Activated CD4-positive, CD25-positive, alpha-beta regulatory T cell treated with anti-CD3 and anti-CD28 coated beads, Interleukin-2, amount 50 U/mL, for 16 hours (primary cell): Measurements from ENCODE around the gene ADK.
"Not testable (repeated sequence)": the region's sequence is repeated elsewhere in the genome, so short reads cannot be mapped to it uniquely, and the experiment has no call there.

Source experiments
- DNase-seq: peaks from one replicate; pipeline ENCODE4 v3.0.0-alpha.2; 2020; ENCODE audit warnings: low read depth, low spot score

ADK gene

DNA sequence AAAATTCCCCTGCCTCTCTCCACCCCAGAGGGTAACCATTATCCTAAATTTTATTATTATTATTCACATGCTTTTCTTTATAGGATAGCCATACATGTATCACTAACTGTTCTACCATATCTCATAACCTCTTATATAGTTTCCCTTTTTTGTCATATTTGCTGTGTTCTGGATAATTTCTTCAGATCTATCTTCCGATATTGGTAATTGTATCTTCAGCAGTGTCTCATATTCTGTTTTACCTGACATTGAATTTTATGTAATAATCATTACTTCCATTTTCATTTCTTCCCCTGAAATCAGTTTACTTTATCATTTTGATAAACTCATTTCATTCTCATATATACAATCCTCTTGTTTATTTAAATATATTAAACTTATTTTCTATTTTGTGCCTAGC lies 273.5 kb downstream of the ADK start:
- DNase-seq = no peak

DNA sequence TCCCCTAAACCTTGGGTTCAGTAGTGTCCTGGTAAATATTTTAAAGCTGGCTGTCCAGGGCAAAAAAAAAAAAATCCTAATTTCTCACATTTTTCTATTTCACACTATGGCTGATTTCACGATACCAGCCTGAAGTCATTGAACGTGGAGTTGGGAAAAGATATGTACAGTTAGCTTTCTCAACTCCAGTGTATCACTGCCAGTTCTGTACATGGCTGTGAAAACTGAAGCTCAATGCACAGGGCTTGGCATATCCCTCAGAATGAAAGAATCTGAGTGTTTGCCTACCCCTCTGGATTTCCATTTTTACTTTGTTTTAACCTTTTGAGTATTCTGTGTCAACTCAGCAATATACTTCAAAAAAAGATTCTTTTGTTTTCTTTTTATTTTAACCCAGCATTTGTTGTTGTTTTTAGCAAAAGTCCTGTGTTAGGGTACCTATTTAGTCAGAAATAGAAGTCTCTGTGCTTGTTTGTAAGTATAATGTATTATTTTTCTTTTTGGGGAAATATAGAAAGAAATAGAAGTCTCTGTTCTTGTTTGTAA lies 274.5 kb downstream of the ADK start:
- DNase-seq = no peak

DNA sequence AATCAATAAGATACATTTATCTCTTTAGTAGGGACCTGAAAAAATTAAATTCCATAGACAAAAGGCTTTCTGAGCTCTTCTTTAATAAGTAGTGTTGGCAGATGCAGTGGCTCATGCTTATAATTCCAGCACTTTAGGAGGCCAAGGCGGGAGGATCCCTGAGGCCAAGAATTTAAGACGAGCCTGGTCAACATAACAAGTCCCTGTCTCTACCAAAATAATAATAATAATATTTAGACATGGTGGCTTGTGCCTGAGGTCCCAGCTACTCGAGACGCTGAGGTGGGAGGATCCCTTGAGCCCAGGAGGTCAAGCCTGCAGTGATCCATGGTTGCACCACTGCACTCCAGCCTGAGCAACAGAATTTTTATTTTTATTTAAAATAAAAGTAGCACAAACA lies 280.8 kb downstream of the ADK start:
- no peak for DNase-seq

DNA sequence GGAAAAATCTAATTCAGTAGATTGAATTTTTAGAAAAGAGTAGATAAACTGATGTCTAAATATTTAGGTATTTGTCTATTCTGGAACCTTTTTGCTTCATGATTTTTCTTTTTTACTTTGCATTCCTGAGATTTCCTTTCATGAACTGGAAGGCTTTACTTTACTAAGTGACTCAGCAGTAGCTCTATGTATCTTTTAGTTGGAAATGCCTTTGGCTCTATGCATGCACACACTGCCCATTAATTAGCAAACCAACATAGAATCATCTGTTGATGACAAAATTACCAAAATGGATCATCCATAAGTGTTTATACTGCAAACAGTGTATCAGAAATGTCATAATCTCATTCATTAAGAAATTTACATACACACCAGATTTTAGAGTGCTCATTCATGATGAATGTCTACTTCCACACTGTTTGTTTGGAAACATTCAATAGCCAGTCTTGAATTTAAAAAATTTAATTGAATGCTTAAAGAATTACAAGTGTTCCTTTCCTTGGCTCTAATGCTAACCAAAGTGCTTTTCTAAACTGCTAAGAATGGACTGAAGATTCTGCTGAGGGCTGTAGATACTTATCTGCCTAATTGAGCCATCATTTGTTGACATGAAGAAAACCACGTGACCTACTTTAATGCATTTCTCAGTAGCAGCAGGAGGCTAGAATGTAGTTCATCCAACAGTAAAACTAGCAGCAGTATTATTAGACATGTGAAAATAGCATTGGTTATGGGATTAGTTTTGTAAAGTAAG lies 282.0 kb downstream of the ADK start:
- no peak for DNase-seq

DNA sequence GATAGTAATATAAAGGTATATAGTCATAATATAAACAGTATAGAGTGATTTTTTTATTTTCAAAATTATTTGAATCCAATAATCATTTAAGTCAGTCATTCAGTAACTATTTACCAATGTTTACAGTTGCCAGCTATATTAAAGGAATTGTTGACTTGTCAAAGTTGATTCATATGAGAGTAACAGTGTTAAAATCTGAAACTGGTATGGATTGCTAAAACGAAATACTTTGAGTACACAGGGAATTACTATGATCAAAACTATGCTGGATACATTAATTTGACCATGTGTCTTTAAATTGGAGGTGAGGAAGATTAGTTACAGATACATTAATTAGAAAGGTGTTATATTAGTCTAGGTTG lies 282.6 kb downstream of the ADK start:
- no peak for DNase-seq

DNA sequence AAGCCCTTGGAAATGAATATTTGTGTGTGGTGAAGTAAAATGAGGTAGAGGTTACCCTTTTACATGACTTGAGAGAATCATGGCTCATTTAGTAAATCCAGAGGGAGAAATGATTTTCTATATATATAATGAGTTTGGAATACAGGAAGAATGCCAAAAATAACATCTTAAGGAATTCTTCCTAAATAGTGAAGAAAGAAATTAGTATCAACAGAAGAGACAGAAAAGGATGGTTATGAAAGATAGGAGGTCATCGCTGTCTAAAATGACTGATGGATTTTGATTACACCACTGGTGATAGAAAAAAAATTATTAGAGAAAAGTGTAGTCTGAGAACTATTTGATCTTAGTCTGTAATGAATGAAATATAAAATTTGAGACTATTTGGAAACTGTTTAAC lies 283.0 kb downstream of the ADK start:
- no peak for DNase-seq

DNA sequence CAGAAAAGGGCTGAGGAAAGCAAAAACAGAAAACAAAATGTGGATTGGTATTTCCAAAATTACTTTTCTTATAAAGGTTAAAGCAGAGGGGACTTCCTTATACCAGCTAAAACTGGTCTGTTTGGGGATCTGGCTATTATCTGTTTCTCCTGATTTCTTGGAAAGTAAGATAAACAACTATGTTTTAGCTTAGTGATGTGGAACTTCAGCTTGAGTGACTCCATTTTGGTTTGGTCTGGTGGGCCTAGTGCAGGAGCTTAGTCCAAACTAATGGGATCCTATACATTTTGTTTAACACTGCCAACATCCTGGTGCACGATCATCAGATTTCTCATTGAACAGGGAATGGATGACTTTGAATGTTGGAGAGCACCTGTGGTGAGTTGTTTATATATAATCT lies 283.5 kb downstream of the ADK start:
- no peak for DNase-seq

DNA sequence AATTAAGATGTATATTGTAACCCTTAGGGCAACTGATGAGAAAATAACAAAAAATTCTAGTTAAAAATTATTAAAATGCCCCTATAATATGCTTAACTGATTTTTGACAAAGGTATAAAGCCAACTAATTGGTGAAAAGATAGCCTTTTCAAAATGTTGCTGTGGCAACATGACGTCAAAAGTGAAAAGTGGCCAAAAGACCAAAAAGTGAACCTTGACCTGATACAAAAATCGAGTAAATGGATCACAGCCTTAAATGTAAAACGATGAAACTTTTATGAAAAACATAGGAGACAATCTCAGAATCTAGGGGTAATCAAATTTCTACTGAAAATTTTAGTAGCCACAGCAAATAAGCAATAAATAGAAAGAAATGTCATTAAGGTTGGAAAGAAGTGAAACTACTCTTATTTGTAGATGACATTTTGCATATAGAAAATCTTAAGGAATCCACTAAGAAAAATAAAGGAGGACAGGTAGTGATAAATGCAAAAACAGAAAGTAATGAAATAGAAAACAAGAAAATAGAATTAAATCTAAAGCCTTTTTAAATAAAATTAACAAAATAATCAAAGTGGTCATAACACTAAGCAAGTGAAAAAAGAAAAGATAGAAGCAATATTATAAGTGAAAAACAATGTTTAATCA lies 285.6 kb downstream of the ADK start:
- DNase-seq = no peak

DNA sequence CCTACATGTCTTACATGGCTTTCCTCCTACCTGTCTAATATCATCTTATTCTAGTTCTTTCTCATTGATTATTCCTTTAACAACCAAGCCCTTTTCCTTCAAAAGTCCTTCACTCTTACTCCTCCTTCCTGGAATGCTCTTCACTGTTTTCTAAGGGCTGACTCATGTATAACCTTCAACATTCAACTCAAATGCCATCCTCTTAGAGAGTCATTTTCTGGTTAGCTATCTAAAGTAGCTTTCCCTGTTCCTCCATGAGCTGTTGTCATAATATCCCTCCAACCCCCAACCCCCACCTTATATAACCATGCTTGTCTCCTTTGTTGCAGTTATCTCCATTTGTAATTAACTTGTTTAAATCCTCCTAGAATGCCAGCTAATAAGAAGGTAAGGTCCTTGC lies 286.8 kb downstream of the ADK start:
- no peak for DNase-seq

DNA sequence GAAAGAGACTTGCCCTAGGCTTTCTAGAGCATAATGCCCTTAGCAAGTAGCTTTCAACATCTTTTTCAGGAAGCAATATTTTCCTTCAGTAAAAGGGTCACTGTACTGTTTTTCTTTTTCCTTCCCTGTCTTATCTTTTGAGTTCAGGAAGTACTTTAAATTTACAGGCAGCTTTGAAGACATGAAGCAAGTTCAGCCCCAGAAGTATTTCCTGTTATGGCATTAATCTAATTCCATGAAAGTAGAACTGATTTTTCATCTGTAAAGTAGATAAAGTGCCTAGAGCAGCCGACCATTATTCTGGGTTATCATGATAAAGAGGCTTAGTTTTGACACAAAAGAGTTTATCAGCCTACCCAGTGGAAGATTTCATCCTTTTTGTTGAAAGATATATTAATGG lies 288.2 kb downstream of the ADK start:
- no peak for DNase-seq

DNA sequence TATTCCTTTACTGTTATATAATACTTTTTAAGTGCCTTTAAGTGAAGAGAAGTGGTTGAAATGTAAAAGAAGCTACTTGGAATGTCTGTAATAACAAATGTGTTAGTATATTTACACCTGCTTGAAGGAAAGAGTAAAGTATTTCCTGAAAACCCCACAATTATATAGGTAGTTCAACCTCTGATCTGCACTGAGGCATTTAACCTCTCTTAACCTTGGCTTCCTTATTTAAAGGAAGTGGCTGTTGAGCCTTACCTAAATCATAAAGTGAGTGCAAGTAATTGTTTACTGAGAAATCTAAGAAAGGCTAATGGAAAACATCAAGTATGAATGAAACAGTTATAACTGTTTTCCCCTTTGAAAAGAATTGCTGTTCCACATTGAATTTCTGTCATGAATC lies 294.5 kb downstream of the ADK start:
- no peak for DNase-seq

DNA sequence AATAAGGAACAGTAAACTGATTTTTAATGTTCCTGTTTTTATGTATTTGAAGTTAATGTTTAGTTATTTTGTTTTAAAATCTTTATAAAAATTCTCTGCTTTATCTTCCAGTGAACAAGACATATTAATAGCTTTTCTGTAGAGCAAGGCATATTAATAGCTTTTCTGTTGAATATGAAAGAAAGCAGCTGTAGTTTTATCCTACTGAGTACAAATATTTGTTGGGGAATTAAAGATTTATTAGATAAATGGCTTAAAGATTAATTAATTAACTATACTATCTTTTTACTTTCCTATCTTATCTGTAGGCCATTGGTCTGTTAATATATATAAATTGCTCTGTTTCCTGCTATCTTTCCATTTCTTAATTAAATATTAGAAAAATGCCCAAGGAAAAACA lies 299.6 kb downstream of the ADK start:
- no peak for DNase-seq

DNA sequence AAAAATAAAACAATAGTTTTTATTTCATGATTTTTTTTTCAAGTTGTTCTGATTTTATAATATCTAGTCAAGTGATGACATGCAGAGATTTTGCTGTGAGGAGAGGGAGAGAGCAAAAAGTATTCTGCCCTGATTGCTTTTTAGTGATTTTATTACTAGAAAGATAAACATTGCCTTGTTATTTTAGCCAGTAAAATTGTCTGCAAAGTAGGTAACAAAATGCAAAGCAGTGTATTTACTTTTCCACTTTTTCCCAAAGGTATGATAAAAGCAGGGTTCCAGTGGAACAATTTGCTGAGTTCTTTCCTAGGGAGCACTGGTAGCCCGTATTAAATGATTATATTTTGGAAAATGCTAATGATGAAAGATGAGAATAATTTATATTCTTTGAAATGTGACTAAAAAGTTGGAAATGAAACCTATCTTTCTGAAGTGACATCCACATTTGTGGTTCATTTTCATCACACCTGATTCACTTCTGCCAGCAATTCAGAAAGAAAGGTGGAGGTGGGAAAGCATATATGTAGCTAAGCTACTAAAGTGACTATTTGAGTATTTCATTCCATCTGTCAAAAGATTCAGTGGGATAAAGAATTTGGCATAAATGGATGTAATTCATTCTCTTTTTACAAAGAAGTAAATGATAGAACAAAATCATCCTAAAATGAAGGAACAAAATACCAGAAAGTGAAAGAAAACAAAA lies 300.3 kb downstream of the ADK start:
- DNase-seq = no peak

DNA sequence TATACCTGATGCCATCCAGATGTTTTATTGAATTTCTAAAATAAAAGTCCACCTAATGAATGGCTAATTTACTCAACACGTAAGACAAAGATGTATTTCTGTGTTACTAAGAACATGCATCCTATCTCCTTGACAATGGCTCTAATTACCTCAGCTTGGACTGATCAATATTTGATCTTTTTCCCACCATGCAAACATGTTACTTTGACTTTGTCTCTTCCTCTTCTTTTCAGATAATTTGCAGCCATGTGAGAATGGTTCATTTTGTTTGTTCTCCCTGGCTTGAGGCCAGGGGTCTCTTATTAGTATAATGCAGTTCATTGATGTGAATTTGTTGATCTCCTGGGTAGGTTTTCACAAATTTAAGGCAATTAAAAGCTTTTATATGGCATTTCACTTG lies 302.1 kb downstream of the ADK start:
- no peak for DNase-seq

DNA sequence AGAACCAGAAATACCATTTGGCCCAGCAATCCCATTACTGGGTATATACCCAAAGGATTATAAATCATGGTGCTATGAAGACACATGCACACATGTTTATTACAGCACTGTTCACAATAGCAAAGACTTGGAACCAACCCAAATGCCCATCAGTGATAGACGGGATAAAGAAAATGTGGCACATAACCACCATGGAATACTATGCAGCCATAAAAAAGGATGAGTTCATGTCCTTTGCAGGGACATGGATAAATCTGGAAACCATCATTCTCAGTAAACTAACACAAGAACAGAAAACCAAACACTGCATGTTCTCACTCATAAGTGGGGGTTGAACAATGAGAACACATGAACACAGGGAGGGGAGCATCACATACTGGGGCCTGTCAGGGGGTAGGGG lies 306.5 kb downstream of the ADK start:
- DNase-seq = not testable (repeated sequence)

DNA sequence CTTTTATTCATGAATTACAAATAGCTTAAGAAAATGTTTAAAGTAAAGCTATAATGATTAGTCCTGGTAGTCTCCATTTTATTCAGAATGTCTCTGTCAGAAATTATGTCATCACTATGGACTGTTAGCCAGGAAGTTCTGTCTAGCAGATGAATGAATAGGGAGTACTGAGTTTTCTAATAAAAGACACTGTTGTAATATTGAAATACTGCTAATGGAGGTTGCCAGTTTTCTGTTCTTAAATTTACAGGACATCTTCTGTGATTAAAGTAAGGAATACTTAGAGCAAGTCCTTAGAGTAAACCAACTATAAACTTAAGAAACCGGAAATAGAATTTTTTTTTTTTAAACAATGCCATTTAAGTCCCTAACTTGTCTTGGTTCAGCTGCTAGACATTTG lies 309.8 kb downstream of the ADK start:
- no peak for DNase-seq

DNA sequence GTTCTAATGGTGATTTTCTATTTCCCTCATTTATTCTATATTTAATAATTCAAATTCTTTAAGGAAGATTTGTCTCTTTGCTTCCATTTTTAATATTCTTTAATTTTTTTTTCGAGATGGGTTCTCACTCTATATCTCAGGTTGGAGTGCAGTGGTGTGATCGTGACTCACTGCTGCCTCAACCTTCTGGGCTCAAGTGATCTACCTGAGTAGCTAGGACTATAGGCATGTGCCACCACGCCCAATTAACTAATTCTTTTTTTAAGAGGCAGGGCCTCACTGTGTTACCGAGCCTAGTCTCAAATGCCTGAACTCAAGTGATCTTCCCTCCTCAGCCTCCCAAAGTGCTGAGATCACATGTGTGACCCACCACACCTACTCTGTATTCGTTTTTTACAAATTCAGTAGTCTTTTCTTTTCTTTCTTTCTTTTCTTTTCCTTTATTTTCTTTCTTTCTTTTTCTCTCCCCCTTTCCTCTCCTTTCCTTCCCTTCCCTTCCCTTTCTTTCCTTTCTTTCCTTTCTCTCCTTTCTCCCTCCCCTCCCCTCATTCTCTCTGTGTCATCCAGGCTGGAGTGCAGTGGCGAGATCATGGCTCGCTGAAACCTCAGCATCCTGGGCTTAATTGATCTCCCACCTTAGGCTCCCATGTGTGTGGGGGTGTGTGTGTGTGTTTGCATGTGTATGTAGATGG lies 323.1 kb downstream of the ADK start:
- DNase-seq = no peak

DNA sequence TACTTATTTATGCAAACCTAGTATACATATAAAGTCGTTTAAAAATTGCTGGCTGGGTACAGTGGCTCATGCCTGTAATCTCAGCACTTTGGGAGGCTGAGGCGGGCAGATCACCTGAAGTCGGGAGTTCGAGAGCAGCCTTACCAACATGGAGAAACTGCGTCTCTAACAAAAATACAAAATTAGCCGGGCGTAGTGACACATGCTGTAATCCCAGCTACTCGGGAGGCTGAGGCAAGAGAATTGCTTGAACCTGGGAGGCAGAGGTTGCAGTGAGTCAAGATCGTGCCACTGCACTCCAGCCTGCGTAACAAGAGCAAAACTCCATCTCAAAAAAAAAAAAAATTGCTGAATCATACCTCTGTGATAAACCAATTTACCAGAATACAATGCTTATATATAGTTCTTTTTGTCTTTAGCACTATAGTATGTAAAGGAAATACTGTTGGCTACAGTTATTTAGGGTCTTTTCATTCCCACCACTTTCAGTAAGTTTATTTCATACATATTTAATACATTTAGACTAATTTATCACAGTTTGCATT lies 325.2 kb downstream of the ADK start:
- not testable (repeated sequence) for DNase-seq

DNA sequence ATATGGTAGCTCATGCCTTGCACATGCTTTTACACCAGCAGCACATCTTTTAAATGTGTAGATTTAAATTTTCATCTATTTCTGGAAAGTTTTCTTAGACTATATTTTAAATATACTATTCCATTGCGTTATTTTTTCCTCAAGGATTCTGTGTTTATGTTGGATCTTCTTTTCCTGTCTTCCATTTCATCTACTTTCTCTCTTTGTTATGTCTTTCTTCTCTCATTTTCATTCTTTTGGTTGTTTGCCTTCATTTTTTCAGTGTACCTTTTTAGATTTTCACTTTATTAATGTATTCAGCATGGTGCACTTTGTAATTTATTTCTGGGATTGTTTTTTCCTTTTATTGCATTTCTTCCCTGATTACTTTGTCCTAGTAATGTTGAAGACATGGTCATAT lies 329.8 kb downstream of the ADK start:
- no peak for DNase-seq

DNA sequence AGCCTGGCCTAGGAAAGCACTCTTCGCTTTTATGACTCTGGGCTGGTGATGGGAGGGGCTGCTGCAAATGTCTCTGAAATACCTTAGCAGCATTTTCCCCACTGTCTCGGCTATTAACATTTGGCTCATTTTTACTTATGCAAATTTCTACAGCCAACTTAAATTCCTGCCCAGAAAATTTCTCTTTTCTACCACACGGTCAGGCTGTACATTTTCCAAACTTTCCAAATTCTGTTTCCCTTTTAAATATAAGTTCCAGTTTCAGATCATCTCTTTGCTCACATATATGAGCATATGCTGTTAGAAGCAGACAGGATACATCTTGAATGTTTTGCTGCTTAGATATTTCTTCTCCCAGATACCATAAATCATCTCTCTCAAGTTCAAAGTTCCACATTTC lies 332.3 kb downstream of the ADK start:
- DNase-seq = no peak

DNA sequence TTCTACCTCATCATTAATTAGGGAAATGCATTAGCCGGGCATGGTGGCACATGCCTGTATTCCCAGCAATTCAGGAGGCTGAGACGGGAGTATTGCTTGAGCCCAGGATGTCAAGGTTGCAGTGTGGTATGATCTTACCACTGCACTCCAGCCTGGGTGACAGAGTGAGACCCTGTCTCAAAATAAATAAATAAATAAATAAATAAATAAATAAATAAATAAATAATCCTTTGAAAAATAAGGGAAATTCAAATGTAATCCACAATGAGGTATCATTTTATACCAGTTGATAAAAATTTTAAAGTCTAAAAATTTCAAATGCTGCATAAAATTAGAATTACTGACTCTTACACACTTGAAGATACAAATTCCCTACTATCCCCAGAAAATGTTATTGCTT lies 334.3 kb downstream of the ADK start:
- no peak for DNase-seq

DNA sequence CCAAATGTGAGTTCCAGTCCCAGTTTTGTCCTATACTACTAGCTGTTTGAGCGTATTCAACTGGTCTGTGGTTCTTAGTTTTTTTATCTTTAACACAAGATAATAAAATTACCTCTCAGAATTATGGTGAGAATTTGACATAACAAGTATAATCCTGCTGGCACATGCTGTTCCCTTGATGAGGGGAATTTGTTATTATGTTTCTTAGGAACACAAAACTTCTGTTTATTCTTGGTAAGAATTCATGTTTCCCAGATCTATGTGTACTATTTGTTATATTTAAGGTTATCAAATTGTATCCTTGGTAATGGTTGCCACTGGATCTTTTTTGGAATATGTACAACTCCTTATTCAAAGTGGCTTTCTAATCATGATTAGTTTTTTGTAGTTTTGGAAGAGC lies 335.6 kb downstream of the ADK start:
- DNase-seq = no peak
